Inferior parietal cortex (tissue), 1 donor: ENCODE results near the gene CACNA1E.

Source experiments
- DNase-seq: peaks from one replicate; pipeline ENCODE4 v3.0.0-alpha.2; 2016; ENCODE audit errors: extremely low spot score

Gene CACNA1E

GRCh38 chr1:181483285-181484195, at the start of gene CACNA1E:
TSS of gene CACNA1E (plus strand) at chr1:181483517. CDS start at chr1:181483745, 228 bp downstream.
- no peak for DNase-seq

GRCh38 chr1:181433931-181434330, 49.4 kb upstream of the CACNA1E start:
- DNase-seq = no peak

GRCh38 chr1:181438013-181438412, 45.3 kb upstream of the CACNA1E start:
- DNase-seq = no peak

- DNase-seq = no peak
Measured at GRCh38 chr1:181440510-181440909, 42.8 kb upstream of the CACNA1E start.

- no peak for DNase-seq
Measured at GRCh38 chr1:181442181-181442525, 41.2 kb upstream of the CACNA1E start.

GRCh38 chr1:181443231-181443853, 40.0 kb upstream of the CACNA1E start:
- DNase-seq = no peak

- DNase-seq = no peak
Measured at GRCh38 chr1:181445436-181445835, 37.9 kb upstream of the CACNA1E start.

GRCh38 chr1:181448461-181448860, 34.9 kb upstream of the CACNA1E start:
- no peak for DNase-seq

- no peak for DNase-seq
Measured at GRCh38 chr1:181451661-181452230, 31.6 kb upstream of the CACNA1E start.

- DNase-seq = no peak
Measured at GRCh38 chr1:181452746-181453145, 30.6 kb upstream of the CACNA1E start.

GRCh38 chr1:181453541-181454201, 29.6 kb upstream of the CACNA1E start:
- DNase-seq = no peak

GRCh38 chr1:181456551-181456950, 26.8 kb upstream of the CACNA1E start:
- no peak for DNase-seq

- no peak for DNase-seq
Measured at GRCh38 chr1:181458419-181458818, 24.9 kb upstream of the CACNA1E start.

GRCh38 chr1:181459067-181459466, 24.2 kb upstream of the CACNA1E start:
- no peak for DNase-seq

- DNase-seq = no peak
Measured at GRCh38 chr1:181469829-181470228, 13.5 kb upstream of the CACNA1E start.

- DNase-seq = no peak
Measured at GRCh38 chr1:181475580-181475979, 7.7 kb upstream of the CACNA1E start.

GRCh38 chr1:181476581-181476980, 6.7 kb upstream of the CACNA1E start:
- DNase-seq = no peak

- DNase-seq = no peak
Measured at GRCh38 chr1:181478306-181478705, 5.0 kb upstream of the CACNA1E start.

- DNase-seq = peak; percentile 85
Measured at GRCh38 chr1:181479137-181479745, 4.1 kb upstream of the CACNA1E start.

GRCh38 chr1:181482001-181482430, 1.3 kb upstream of the CACNA1E start:
- DNase-seq = no peak

- no peak for DNase-seq
Measured at GRCh38 chr1:181482521-181483284, 614 bp upstream of the CACNA1E start.
